GM18499 (cell line): Measurements from ENCODE around the gene SLC4A7.
"Not testable (repeated sequence)": the region's sequence is repeated elsewhere in the genome, so short reads cannot be mapped to it uniquely, and the experiment has no call there.

Source experiments
- ATAC-seq: cut with Tn5 transposase; IDR thresholded peaks from one replicate; pipeline ENCODE4 v1.9.1; 2021; ENCODE audit warnings: moderate number of reproducible peaks; ENCODE audit not compliant: insufficient read depth, unreplicated experiment

SLC4A7 gene

DNA sequence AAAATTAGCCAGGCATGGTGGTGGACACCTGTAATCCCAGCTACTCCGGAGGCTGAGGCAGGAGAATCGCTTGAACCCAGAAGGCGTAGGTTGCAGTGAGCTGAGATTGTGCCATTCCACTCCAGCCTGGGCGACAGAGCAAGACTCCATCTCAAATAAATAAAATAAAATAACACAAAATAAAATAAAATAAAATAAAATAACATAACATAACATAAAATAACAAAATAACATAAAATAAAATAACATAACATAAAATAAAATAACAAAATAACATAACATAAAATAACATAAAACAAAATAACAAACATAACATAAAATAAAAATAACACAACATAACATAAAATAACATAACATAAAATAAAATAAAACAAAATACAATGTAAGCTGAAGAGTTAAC lies 45.8 kb downstream of the SLC4A7 start:
- not testable (repeated sequence) for ATAC-seq

DNA sequence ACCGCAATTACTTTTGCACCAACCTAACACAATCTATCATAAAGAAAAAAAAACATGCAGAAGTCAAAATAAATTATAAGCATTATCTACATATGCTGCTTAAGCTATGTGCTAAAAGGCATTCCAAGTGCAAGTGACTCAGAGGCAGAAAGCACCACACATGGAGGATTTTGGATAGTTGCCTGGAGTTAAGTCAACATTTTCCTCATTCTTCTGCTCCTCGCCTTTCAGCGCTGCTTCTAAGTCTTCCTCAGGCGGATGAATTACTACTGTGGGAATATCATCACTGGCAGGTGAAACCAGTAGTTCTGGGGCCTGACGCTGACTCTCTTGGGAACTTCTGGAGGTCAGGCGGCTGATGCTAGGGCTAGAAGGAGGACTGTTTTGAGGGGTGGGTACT lies 53.1 kb downstream of the SLC4A7 start:
- no peak for ATAC-seq

DNA sequence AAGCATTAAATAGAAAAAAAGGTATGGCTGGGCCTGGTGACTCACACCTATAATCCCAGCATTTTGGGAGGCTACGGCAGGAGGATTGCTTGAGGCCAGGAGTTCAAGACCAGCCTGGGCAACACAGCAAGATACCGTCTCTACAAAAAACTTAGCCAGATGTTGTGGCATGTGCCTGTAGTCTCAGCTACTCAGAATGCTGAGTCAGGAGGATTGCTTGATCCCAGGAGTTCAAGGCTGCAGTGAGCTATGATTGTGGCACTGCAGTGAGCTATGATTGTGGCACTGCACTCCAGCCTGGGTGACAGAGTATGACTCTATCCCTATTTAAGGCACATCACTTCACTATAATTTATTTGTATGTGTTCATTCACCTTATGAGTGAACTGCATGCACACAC lies 54.3 kb downstream of the SLC4A7 start:
- no peak for ATAC-seq

DNA sequence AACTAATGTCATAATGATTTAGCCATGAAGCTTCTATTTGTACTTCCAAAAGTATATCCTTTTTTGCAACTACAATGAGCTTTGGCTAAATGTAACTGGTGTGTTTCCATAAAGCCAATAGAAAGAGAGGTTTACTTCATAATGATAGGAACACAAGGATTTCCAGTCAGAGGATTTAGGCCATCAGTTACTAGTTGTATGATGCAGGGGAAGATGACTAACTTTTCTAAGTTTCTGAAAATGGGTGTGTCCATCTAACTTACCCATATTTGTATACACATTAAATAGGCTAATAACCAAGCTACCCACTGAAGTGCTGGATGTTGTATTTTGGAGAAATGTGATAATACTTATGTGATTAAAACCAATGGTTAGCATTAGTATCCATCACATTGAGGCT lies 55.7 kb downstream of the SLC4A7 start:
- ATAC-seq: no peak

DNA sequence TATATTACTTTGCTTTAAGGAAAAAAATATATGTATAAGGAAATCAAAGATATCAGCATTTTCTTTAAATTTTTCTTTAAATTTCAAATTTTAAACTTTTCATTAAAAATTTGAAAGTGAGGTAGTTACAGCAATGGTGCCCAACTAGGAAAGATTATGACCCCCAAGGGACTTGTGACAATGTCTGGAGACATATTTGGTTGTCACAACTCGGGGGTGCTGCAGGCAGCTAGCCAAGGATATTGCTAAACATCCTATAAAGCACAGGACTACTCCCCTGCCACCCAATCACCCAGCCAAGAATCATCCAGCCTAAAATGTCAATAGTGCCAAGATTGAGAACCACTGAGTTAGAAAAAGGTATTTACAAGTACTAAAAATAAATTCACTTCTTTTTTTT lies 57.3 kb downstream of the SLC4A7 start:
- ATAC-seq: no peak

DNA sequence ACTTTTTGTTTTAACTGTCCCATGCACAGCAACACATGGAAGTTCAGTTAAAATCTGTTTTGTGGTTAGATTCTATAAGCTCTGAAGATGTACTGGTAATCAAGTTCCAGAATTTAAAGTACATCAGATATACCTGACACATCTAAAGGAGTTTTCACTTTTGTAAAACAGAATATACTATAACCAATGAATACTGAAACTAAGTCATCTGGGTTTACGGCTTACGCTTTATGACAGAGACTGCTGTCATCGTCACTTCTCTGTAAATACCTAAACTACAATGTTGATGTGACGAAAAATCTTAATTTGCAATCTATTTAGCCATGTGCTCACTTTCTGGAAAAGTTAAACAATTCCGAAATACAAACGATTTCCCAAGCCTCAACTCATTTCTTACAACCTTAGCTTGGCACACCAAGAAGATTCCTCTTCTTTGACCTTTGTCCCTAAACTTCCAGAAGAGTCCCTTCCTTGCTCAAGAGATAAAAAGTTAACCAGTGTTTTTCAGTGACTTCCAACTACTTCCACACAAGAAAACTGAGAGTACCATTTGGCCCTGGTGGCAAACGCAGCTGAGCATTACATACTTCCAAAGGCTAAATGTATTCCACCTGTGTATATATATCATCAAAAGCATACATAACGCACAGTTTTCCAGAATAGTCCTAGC lies 58.2 kb downstream of the SLC4A7 start:
- ATAC-seq: no peak

DNA sequence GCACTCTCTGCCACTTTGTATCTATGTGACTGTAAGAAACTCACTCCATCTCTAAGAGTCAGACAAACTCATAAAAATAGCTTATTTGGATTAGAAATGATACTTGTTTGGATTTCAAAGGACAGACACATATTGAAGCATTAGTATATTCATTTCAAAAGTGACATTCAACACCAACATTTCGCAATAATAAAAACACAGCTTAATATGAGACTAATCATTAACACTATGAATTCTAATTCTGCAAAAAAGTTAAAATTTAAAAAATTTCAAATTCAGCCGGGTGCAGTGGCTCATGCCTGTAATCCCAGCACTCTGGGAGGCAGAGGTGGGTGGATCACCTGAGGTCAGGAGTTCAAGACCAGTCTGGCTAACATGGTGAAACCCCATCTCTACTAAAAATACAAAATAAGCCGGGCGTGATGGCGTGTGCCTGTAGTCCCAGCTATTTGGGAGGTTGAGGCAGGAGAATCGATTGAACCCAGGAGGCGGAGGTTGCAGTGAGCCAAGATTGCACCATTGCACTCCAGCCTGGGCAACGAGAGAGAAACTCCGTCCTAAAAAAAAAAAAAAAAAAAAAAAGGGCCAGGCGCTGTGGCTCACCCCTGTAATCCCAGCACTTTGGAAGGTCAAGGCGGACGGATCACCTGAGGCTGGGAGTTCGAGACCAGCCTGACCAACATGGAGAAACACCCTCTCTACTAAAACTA lies 59.2 kb downstream of the SLC4A7 start:
- not testable (repeated sequence) for ATAC-seq

DNA sequence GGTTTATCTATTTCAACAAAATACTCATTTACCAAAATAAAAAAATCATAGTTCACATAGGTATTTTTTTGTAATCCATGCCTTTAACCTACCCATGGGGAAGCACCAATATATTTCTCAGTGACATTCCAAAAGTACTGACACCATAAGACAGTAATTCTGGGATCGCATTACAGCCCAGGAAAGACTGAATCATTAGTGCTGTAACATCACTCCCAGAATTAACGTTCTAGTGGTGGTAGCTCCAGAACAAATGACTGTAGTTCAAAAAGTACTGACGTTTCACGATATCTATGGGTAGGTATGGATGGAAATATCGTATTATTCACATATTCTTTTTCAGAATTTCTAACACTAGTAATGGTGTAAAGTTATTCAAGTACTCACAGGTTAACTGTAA lies 60.7 kb downstream of the SLC4A7 start:
- no peak for ATAC-seq

DNA sequence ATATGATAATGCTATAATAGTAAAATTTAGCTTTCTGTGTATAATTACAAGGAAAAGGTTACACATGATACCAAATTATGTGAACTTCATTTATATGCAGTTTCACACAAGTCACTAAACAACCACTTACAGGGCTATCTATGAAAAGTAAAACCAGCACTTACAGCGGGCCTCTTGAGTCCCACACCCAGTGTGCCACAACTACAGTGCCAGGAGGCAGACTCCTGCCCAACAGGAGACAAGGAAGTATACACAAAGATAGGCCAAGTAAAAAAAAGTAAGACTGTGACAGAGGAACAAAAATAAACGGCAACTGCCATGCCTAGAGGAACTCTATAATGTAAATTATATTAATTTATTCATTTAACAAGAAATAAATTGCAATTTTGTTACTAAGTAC lies 61.6 kb downstream of the SLC4A7 start:
- ATAC-seq: no peak

DNA sequence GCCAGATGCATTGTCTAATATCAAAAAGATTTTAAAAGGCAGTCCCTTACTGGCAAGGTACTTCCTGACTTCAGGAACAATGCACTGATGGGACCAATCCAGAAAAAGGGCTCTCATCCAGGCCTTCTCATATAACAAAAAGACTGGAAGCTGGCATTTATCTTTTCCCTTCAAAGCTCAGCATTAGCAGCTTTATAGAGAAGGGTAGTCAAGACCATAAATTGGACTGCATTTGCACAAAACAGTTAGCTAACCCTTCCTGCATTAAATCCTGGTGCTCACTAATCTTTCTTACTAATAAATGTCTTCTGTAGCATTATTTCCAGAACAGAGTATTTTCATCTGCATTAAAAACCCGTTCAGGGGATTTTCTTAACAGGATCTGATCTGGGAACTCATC lies 69.0 kb downstream of the SLC4A7 start:
- no peak for ATAC-seq

DNA sequence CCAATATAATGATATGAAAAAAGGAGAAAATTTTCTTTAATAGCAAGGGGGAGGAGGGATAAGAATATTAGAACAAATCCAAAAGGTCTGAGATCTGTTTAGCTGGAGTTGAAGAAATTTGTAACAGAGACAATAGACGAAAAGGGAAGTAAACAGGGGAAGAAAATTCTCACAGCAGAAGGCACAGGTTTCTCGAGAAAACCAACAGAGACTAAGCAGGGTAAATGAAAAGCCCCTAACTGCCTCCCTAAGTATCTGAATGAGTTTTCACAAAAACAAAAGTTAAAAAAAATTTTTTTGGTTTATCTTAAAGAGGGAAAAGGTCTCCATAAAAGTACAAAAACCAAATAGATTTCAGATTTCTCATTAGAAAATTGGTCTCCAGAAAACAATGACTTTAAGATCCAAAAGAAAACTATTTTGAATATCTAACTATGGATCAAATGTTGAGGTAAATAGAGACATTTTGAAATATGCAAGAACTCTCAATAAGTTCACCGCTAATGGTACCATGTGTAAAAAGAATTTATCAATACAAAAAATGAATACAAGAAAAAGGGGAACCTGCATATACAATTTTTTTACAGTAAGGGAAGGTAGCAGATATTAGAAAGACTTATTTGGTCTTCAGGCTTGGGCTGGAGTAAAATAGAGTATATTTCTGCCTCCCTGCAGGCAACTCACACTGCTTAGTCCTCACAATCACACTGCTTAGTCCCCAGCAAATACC lies 91.1 kb downstream of the SLC4A7 start:
- ATAC-seq: peak; percentile 76

DNA sequence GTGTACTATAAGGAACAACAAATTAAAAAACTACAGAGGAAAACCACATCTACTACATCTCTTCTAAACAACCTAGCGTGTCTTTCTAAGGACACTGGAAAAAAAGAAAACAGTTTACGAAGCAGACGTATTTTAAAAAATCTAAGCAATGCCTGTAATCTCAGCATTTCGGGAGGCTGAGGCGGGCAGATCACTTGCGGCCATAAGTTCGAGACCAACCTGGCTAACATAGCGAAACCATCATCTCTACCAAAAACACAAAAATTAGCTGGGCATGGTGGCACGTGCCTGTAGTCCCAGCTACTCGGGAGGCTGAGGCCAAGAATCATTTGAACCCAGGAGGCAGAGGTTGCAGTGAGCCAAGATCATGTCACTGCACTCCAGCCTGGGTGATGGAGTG lies 91.8 kb downstream of the SLC4A7 start:
- not testable (repeated sequence) for ATAC-seq

DNA sequence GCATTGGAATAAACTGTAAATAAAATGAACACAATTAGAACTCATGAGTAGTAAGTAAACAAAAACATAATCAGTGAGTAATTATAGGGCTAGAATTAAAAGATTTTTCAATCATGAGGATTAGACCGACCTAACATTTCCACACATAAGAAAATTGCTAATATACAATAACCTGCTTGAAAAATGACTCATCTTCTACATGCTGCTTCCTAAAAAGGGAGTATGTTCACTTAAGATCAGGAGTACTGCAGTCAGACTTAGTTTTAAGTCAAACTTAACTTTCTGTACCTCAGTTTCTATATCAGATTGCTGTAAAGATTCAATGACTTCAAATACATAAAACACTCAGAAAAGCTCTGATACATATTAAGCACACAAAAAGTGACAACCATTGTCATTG lies 92.4 kb downstream of the SLC4A7 start:
- no peak for ATAC-seq

DNA sequence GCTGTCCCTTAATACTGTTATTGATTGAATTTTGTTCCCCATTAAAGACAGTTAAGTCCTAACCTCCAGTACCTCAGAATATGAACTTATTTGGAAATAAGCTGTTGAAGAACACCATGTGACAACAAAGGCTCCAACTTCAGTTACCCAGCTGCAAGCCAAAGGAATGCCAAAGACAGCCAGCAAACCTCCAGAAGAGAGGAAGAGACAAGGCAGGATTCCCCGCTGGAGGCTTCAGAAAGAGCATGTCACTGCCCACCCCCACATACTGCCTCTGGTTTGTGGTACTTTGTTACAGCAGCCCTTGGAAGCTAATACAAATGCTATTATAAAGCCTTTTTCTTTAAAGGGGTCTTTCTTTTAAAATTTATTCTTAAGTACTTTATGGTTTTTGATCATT lies 96.6 kb downstream of the SLC4A7 start:
- ATAC-seq: no peak

DNA sequence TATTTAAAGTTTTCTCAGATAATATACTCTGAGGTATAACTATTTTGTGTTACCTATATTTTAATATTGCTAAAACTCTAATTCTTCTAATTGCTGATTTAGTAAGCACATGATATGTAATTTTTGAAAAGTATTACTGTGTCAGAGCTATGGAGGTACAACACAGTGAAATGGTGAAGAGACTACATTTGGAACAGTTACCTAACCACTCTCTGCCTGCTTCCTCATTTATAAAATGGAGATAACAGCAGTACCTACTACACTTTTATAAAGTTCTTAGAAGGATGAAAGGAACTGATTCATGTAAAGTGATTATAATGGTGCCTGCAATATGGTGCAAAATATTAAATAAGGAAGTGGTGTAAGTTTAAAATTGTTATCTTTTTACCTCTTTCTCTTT lies 98.7 kb downstream of the SLC4A7 start:
- ATAC-seq: no peak

DNA sequence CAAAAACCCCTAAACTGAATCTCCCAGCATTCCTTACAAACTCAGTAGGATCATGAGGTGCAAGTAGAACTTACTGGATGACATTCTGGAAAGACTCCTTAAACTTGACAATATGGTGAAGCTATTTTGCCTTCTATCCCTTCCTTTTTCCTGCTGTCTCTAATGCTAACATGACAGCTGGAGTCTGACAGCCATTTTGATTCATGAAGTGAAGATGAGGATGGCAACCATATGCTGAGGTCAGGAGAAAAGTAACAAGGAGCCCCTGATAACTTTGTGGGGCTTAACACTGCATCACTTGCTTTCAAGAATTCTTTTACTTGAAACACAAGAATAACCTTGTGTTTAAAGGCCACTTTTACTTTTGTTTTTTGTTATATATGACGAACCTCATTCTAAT lies 100.0 kb downstream of the SLC4A7 start:
- no peak for ATAC-seq

DNA sequence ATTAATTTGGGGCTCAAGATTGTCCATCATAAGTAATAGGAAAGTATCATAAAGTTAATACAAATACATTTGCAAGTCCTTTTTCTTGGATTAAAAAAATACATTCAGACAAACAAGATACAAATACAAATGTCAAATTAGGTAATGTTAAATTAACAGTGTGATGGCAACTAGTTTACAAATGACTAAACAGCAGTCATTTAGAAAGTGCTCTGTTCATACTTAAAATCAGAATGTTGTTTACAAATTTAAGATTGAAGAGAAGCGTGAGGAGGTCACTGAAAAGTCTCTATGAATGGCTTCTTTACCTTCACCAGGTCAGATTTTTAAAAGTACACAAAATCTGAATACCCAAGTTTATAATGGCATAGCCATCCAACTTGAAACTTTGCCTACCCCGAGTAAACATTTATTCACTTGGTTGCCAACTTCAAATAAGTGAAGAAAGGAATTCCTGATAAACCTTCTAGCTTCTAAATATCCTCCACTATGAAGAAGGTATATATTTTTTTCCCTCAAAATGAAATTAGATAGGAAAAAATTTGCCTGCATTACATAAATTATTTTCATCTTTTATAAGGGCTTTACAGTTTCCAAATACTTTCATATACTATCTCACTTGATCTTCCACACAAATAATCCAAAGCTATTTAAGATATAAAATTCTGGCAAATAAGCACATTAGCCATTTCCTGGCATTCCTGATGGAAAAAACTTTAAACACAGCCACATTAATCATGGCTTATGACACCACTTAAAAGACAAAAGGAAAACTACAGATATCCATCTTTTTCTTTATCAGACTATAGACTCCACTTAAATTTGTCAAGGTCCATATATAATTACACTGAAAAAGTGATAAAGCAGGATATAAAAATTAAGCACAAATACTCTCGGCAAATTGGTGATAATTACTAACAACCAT lies 103.5 kb downstream of the SLC4A7 start:
- ATAC-seq: no peak

DNA sequence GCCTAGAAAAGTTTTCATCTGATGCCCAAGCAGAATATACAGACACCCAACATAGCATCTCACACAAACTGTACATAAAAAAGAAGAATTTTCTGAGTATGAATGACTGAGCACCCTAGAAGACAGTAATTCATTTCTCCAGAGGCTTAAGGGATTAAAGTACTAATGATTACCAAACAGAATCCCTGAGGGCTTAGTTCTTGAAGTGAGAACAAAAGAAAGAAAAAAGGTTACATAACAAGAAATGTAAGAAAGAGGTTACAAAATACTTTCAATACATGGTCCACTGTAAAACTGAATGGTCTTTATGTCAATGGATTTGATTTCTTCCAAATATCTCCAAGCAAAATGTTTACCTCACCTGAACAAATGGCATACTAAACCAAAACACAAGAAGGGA lies 105.9 kb downstream of the SLC4A7 start:
- no peak for ATAC-seq

DNA sequence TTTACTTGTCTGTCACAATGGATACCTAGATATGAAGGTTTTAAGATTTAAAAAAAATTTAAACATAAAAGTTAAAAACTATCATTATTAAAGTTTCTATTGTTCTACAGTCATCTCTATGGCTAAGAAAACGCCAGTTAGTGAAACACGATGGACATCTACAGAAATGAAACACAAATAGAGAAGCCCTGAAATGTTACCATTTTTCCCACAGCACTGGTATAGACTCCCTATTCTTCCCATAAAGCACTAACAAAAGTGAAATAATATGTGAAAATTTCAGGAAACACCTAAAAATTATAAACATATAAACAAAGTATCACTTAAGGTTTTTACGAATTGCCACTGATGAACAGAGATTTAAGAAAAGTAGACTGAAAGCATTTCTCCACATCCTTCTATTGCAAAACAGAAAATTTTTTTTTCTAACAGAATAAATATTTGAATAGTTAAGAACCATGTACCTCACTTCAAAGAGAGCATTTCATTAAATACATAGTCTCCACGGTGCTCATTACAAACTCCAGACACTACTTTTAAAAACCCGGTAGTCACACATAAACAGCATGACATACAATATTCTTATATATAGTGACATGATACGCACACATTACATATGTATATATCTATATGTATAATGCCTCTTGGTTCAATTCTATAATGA lies 107.9 kb downstream of the SLC4A7 start:
- no peak for ATAC-seq
